GM12872 (cell line): Measurements from ENCODE around the gene PBX4.

Source experiments
- TF ChIP-seq, protein P1 (sequence below): IDR thresholded peaks from 3 replicates; pipeline ENCODE4 v1.5.1; 2011; ENCODE audit warnings: low read depth, mild to moderate bottlenecking, low read length, moderate library complexity; ENCODE audit not compliant: insufficient read depth

Gene PBX4

GRCh38 chr19:19652482-19653295, 34.2 kb upstream of the PBX4 start:
- TF ChIP-seq, protein P1, sequence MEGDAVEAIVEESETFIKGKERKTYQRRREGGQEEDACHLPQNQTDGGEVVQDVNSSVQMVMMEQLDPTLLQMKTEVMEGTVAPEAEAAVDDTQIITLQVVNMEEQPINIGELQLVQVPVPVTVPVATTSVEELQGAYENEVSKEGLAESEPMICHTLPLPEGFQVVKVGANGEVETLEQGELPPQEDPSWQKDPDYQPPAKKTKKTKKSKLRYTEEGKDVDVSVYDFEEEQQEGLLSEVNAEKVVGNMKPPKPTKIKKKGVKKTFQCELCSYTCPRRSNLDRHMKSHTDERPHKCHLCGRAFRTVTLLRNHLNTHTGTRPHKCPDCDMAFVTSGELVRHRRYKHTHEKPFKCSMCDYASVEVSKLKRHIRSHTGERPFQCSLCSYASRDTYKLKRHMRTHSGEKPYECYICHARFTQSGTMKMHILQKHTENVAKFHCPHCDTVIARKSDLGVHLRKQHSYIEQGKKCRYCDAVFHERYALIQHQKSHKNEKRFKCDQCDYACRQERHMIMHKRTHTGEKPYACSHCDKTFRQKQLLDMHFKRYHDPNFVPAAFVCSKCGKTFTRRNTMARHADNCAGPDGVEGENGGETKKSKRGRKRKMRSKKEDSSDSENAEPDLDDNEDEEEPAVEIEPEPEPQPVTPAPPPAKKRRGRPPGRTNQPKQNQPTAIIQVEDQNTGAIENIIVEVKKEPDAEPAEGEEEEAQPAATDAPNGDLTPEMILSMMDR = no peak

- TF ChIP-seq, protein P1 = no peak
These were observed 32.6 kb upstream of the PBX4 start for GRCh38 chr19:19651076-19651475.

DNA sequence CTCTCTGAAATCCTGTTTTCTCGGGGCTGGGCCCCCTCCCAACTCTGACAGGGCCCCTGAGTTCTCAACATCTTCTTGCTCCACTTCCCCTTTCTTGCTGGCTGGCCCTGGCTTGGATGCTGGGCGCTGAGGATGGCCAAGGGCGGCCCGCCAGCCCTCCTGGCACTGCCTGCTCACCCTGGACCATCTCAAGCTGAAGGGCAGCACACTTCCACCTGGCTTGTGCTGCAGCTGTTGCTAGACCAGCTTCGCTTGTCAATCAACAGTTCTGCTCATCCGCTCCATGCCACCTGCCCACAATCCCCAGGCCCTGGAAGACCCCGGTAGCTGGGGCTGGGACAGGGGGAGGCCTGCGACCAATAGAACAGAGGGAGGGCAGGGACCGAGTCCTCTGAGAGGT, 31.8 kb upstream of the PBX4 start:
- TF ChIP-seq, protein P1 = no peak

DNA sequence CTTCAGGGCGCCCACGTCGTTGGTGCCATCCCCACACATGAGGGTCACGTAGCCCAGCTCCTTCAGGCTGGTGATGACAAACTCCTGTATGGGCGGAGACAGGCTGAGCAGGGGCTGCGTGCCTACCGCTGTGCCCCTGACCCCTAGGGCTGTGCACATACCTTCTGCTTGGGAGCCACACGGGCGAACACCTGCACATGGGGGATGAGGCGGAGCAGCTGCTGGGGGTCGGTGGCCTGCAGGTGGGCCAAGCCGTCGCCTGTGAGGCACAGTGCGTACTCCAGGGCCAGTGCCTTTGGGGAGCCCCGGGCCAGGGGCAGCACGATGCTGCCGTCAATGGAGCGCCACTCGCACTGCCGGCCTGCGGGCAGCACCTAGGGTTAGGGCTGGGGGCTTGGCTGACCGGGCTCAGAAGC, 31.1 kb upstream of the PBX4 start:
- TF ChIP-seq, protein P1 = no peak

DNA sequence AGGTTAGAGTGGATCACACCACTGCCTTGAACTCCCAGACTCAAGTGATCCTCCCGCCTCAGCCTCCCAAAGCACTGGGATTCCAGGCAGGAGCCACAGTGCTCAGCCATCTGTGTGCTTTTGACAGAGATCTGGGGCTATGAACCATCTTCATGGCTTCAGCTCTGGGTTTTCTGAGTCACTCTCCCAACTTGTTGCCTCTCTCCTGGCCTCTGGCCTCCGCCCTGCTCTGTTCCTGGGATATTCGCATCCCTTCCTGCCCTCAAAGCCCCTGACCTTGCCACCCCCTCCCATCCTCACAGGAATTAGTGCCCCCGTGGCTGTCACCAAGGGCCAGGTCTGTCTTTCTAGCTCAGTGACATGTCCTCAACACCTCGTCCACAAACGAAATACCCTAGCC, 30.7 kb upstream of the PBX4 start:
- TF ChIP-seq, protein P1 = no peak

- TF ChIP-seq, protein P1 = no peak
These were observed 28.7 kb upstream of the PBX4 start for GRCh38 chr19:19647037-19647835.

DNA sequence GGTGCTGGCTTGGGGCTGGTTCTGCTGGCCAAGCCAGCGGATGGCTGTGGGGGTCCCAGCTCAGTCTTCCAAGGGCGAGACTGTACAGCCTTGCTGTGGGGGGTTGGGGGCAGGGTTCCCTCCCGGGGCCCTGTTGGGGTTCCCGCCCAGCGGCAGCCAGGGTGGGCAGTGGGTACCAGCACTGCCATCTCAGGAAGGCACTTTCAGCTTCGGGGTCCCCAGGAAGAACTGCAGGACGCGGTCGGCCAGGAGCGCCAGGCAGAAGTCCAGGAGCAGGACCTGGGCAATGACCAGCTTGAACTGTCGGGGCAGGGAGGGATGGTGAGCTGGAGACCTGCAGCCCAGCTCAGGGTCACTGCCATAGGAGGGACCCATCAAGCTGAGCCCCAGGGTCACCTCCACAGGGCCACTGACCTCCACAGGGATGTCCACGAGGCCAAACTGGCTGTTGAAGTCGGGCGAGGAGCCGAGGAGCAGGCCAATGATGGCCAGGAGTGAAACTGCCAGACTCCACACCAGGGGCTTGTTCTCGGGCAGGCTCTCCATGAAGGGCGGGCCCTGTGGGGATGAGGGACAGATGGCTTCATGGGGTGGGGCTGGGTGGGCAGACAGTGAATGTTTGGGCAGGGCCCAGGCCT, 26.9 kb upstream of the PBX4 start:
- TF ChIP-seq, protein P1 = no peak
